H9 (cell line): ENCODE data around the gene CLIC1. TPM values are rescaled to one million over a fixed set of nuclear protein-coding genes. Genes with fewer than 3 reads are reported as not detected.

ENCODE experiments used
- DNase-seq: peaks from one replicate; pipeline ENCODE4 v3.0.0-alpha.2; 2017
- H2AFZ ChIP-seq: one replicate; pipeline ENCODE4 v1.6.1; 2013; ENCODE audit warnings: mild to moderate bottlenecking, low read length, control low read depth, moderate library complexity
- H2AK5ac ChIP-seq: 2 replicates; pipeline ENCODE4 v1.6.1; 2013; ENCODE audit warnings: low read length, control low read depth, mixed read lengths; ENCODE audit not compliant: insufficient read length
- H2BK120ac ChIP-seq: one replicate; pipeline ENCODE4 v1.6.1; 2013; ENCODE audit warnings: low read depth, mild to moderate bottlenecking, low read length, control low read depth, inconsistent platforms; ENCODE audit not compliant: poor library complexity, severe bottlenecking
- H2BK12ac ChIP-seq: 2 replicates; pipeline ENCODE4 v1.6.1; 2013; ENCODE audit warnings: low read length, control low read depth, mixed read lengths, low read depth; ENCODE audit not compliant: insufficient read length
- H2BK15ac ChIP-seq: 2 replicates; pipeline ENCODE4 v1.6.1; 2013; ENCODE audit warnings: low read depth, low read length, control low read depth
- H2BK20ac ChIP-seq: one replicate; pipeline ENCODE4 v1.6.1; 2013; ENCODE audit warnings: low read depth, mild to moderate bottlenecking, low read length, control low read depth, inconsistent platforms; ENCODE audit not compliant: poor library complexity, severe bottlenecking
- H2BK5ac ChIP-seq: 2 replicates; pipeline ENCODE4 v1.6.1; 2013; ENCODE audit warnings: low read length, control low read depth, mixed read lengths; ENCODE audit not compliant: insufficient read length
- H3K14ac ChIP-seq: 2 replicates; pipeline ENCODE4 v1.6.1; 2013; ENCODE audit warnings: low read length, control low read depth; ENCODE audit not compliant: insufficient read depth
- H3K18ac ChIP-seq: 2 replicates; pipeline ENCODE4 v1.6.1; 2013; ENCODE audit warnings: low read depth, mild to moderate bottlenecking, mixed read lengths, low read length, control low read depth; ENCODE audit not compliant: insufficient read length
- H3K23ac ChIP-seq: 2 replicates; pipeline ENCODE4 v1.6.1; 2013; ENCODE audit warnings: low read length, control low read depth, mixed read lengths, low read depth; ENCODE audit not compliant: insufficient read length
- H3K23me2 ChIP-seq: 2 replicates; pipeline ENCODE4 v1.6.1; 2013; ENCODE audit warnings: low read depth, mild to moderate bottlenecking, mixed read lengths, low read length, control low read depth; ENCODE audit not compliant: insufficient read length, poor library complexity, severe bottlenecking
- H3K27ac ChIP-seq: 2 replicates; pipeline ENCODE4 v1.5.1; 2013; ENCODE audit warnings: low read length, control low read depth, mixed read lengths, low read depth; ENCODE audit not compliant: insufficient read length
- H3K27me3 ChIP-seq: 2 replicates; pipeline ENCODE4 v1.6.1; 2013; ENCODE audit warnings: low read length, control low read depth, inconsistent platforms; ENCODE audit not compliant: insufficient read depth
- H3K4ac ChIP-seq: 2 replicates; pipeline ENCODE4 v1.6.1; 2013; ENCODE audit warnings: low read depth, mild to moderate bottlenecking, control low read depth, inconsistent platforms, low read length, moderate library complexity
- H3K4me1 ChIP-seq: 2 replicates; pipeline ENCODE4 v1.6.1; 2013; ENCODE audit warnings: low read length, control low read depth, inconsistent platforms; ENCODE audit not compliant: insufficient read depth
- H3K4me2 ChIP-seq: 2 replicates; pipeline ENCODE4 v1.6.1; 2013; ENCODE audit warnings: low read length, control low read depth, mixed read lengths; ENCODE audit not compliant: insufficient read length, insufficient read depth
- H3K56ac ChIP-seq: 2 replicates; pipeline ENCODE4 v1.6.1; 2013; ENCODE audit warnings: low read depth, mild to moderate bottlenecking, mixed read lengths, low read length, control low read depth; ENCODE audit not compliant: insufficient read length
- H3K79me1 ChIP-seq: 2 replicates; pipeline ENCODE4 v1.6.1; 2013; ENCODE audit warnings: low read depth, mild to moderate bottlenecking, moderate library complexity, low read length, control low read depth, inconsistent platforms; ENCODE audit not compliant: insufficient read depth, poor library complexity, severe bottlenecking
- H3K79me2 ChIP-seq: 2 replicates; pipeline ENCODE4 v1.6.1; 2013; ENCODE audit warnings: low read length, control low read depth, inconsistent platforms; ENCODE audit not compliant: insufficient read depth
- H3K9ac ChIP-seq: 2 replicates; pipeline ENCODE4 v1.6.1; 2013; ENCODE audit warnings: low read length, control low read depth, mixed read lengths; ENCODE audit not compliant: insufficient read length; ENCODE audit errors: extremely low read depth
- H3K9me3 ChIP-seq: one replicate; pipeline ENCODE4 v1.6.1; 2013; ENCODE audit warnings: low read depth, low read length, inconsistent platforms; ENCODE audit not compliant: control insufficient read depth
- H3T11ph ChIP-seq: one replicate; pipeline ENCODE4 v1.6.1; 2013; ENCODE audit warnings: mild to moderate bottlenecking, low read length, control low read depth, inconsistent platforms
- H4K20me1 ChIP-seq: one replicate; pipeline ENCODE4 v1.6.1; 2013; ENCODE audit not compliant: control insufficient read depth, insufficient read length, insufficient read depth
- H4K5ac ChIP-seq: 2 replicates; pipeline ENCODE4 v1.6.1; 2013; ENCODE audit warnings: low read depth, mild to moderate bottlenecking, mixed read lengths, low read length, control low read depth; ENCODE audit not compliant: insufficient read length
- H4K8ac ChIP-seq: replicated peaks from 2 replicates; pipeline ENCODE4 v1.6.1; 2013; ENCODE audit warnings: low read length, control low read depth, mixed read lengths, low read depth; ENCODE audit not compliant: insufficient read length
- H4K91ac ChIP-seq: 2 replicates; pipeline ENCODE4 v1.6.1; 2013; ENCODE audit warnings: low read depth, mild to moderate bottlenecking, moderate library complexity, mixed read lengths, low read length, control low read depth; ENCODE audit not compliant: insufficient read length
- H3K27ac Mint-ChIP-seq, 3 experiments: 2 replicates in 2 of 3; 3 replicates in 1 of 3; pipeline ENCODE4 v1.8.0; 2020 to 2021; ENCODE audit warnings: mixed read lengths in 3 of 3, mild to moderate bottlenecking in 1 of 3, moderate library complexity in 1 of 3
- H3K27me3 Mint-ChIP-seq: 2 replicates; pipeline ENCODE4 v1.8.0; 2021; ENCODE audit warnings: low read depth, mild to moderate bottlenecking, moderate library complexity, mixed read lengths
- H3K36me3 Mint-ChIP-seq, 3 experiments: 2 replicates in 2 of 3; 3 replicates in 1 of 3; pipeline ENCODE4 v1.8.0; 2020 to 2021; ENCODE audit warnings: low read depth in 3 of 3, mixed read lengths in 3 of 3; ENCODE audit not compliant: insufficient read depth in 1 of 3
- H3K4me1 Mint-ChIP-seq, 2 experiments: 2 replicates each; pipeline ENCODE4 v1.8.0; 2020; ENCODE audit warnings: mixed read lengths in 2 of 2
- H3K4me3 Mint-ChIP-seq, 2 experiments: 2 replicates in 1 of 2; 3 replicates in 1 of 2; pipeline ENCODE4 v1.8.0; 2020 to 2021; ENCODE audit warnings: mild to moderate bottlenecking in 2 of 2, mixed read lengths in 2 of 2, moderate library complexity in 1 of 2
- H3K9me3 Mint-ChIP-seq, 2 experiments: 2 replicates in 1 of 2; 3 replicates in 1 of 2; pipeline ENCODE4 v1.8.0; 2020; ENCODE audit warnings: mild to moderate bottlenecking in 2 of 2, mixed read lengths in 2 of 2, moderate library complexity in 1 of 2
- WGBS: extraction: QIAGEN DNeasy Blood & Tissue Kit; methylation state at CpG from one replicate; pipeline ENCODE4 v1.1.7; 2013; ENCODE audit warnings: missing lambda C conversion rate, low lambda C conversion rate, mixed read lengths; ENCODE audit not compliant: insufficient read length; ENCODE audit errors: extremely low coverage; 5-methylcytosine and 5-hydroxymethylcytosine counted together
- total RNA-seq: library from RNA; stranded (reverse); gene quantifications from 2 replicates; pipeline ENCODE4 v1.2.1, GENCODE V29; 2021
- TF ChIP-seq, protein P1 (sequence below): fragments of 200-600 bp; sonication (generic); conservative IDR thresholded peaks from 3 replicates; pipeline ENCODE4 v1.8.0; 2021; ENCODE audit warnings: antibody characterized with exemption, mild to moderate bottlenecking

The CLIC1 gene
- total RNA-seq, 1 experiment from 2014 or later: 265 TPM

DNA sequence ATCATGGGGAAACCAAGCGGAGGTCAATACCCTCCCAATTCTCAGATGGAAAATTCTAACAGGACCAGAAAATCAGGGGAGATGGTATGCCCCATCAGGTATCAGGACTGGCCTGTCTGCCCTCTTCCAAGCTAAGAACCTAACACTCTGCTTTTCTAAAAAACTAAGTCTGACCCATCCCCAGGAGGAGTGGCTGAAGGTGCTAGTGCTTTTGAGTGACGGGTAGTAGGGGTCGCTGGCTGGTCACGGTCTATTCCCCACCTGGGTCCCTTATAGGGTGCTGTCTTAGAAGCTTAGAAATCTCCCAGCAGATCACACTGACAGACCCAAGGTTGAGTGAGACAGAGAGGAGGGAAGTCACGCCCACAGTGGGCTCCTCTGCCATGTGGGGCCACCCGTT is 42.8 kb downstream of the CLIC1 start:
- H3K79me1 ChIP-seq: no peaks in the 10 kb centered on the region
- Mint-ChIP-seq H3K9me3 (no peaks in the 10 kb centered on the region), H3K36me3 (peaks cover 9 to 55% (median 37%) of the 10 kb centered on the region in 3 experiments; a peak in 6 of 7 replicates), H3K4me1 (peaks cover 0 to 1% of the 10 kb centered on the region in 2 experiments; a peak in 1 of 4 replicates), H3K27ac (no peak overlapping the region), H3K4me3 (no peak overlapping the region), H3K27me3 (no peaks in the 10 kb centered on the region)
- no peak overlapping the region for H3K27ac ChIP-seq
- H2BK120ac ChIP-seq: no peak overlapping the region
- H4K20me1 ChIP-seq: no peaks in the 10 kb centered on the region
- H3K4me1 ChIP-seq: no peaks in the 10 kb centered on the region
- H3K18ac ChIP-seq: no peak overlapping the region
- H2BK20ac ChIP-seq: no peak overlapping the region
- DNase-seq: no peak
- H4K5ac ChIP-seq: no peak overlapping the region
- no CpG with 5 or more reads among the region's 6 CpGs for WGBS
- H2BK12ac ChIP-seq: no peak overlapping the region
- no peak overlapping the region for H3K4ac ChIP-seq
- H3K9ac ChIP-seq: no peak overlapping the region
- H2BK15ac ChIP-seq: no peak overlapping the region
- no peak overlapping the region for H2AK5ac ChIP-seq
- H3T11ph ChIP-seq: no peak overlapping the region
- H3K23me2 ChIP-seq: no peaks in the 10 kb centered on the region
- no peak overlapping the region for H2AFZ ChIP-seq
- H4K8ac ChIP-seq: no peak overlapping the region
- no peak overlapping the region for H3K23ac ChIP-seq
- no peak overlapping the region for H3K14ac ChIP-seq
- TF ChIP-seq, protein P1, sequence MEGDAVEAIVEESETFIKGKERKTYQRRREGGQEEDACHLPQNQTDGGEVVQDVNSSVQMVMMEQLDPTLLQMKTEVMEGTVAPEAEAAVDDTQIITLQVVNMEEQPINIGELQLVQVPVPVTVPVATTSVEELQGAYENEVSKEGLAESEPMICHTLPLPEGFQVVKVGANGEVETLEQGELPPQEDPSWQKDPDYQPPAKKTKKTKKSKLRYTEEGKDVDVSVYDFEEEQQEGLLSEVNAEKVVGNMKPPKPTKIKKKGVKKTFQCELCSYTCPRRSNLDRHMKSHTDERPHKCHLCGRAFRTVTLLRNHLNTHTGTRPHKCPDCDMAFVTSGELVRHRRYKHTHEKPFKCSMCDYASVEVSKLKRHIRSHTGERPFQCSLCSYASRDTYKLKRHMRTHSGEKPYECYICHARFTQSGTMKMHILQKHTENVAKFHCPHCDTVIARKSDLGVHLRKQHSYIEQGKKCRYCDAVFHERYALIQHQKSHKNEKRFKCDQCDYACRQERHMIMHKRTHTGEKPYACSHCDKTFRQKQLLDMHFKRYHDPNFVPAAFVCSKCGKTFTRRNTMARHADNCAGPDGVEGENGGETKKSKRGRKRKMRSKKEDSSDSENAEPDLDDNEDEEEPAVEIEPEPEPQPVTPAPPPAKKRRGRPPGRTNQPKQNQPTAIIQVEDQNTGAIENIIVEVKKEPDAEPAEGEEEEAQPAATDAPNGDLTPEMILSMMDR: no peak
- H3K27me3 ChIP-seq: no peaks in the 10 kb centered on the region
- H2BK5ac ChIP-seq: no peak overlapping the region
- no peaks in the 10 kb centered on the region for H3K9me3 ChIP-seq
- no peak overlapping the region for H3K56ac ChIP-seq
- no peaks in the 10 kb centered on the region for H3K79me2 ChIP-seq
- H3K4me2 ChIP-seq: no peak overlapping the region
- H4K91ac ChIP-seq: no peak overlapping the region
